ENCODE data around the gene ENAM.
"Not testable (repeated sequence)": the region's sequence is repeated elsewhere in the genome, so short reads cannot be mapped to it uniquely, and the experiment has no call there.

The ENAM gene

GRCh38 chr4:70658418-70658817, 29.9 kb downstream of the ENAM start:
- no peak for DNase-seq (ENCODE audit: low spot score)
- ChIA-PET POLR2A (ENCODE audit: low non-redundant PET) (no interaction called here), CTCF (no interaction called here)
- no peak for TF ChIP-seq CTCF (conservative IDR thresholded peaks at IDR 0.05; ENCODE audit: low read depth)
- no peak overlapping the region for H3K27ac ChIP-seq

DNA sequence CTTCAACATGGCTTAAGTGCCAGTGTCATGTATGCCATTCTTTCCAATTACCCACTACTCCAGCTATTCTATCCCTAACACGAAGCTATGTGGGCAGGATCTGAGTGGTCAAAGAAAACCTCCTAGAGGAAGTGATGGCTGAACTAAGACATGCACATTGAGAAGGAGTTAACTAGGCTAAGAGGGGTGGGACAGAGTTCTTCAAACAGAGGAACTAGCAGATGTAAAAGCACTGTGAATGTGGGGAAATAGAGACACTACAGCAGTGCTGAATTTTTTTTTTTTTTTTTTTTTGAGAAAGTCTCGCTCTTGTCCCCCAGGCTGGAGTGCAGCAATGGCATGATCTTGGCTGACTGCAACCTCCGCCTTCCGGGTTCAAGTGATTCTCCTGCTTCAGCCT, 31.6 kb downstream of the ENAM start:
- ChIA-PET POLR2A (ENCODE audit: low non-redundant PET) (no interaction called here), CTCF (interaction anchor here (0.6 kb wide), 2 partner anchors 101 to 1612 kb away, joined by 3 to 4 read pairs; no protein-coding TSS in a partner anchor)
- H3K27ac ChIP-seq: no peak overlapping the region
- no peak for TF ChIP-seq CTCF (conservative IDR thresholded peaks at IDR 0.05; ENCODE audit: low read depth)
- DNase-seq (ENCODE audit: low spot score): no peak

GRCh38 chr4:70661309-70661922, 32.9 kb downstream of the ENAM start:
- POLR2A ChIA-PET (ENCODE audit: low non-redundant PET); DNase-seq (ENCODE audit: low spot score); H3K27ac ChIP-seq: not testable (repeated sequence)
- CTCF ChIA-PET: interaction anchor here (0.5 kb wide), 1 partner anchor 1589 kb away, joined by 3 read pairs; no protein-coding TSS in a partner anchor

GRCh38 chr4:70666369-70666768, 37.8 kb downstream of the ENAM start, which contains the start of gene JCHAIN:
Gene JCHAIN (minus strand): TSS chr4:70666508. CDS start chr4:70666490, 18 bp downstream.
- H3K27ac ChIP-seq: no peak within 1 kb of the TSS
- CTCF ChIA-PET: no interaction called here
- POLR2A ChIA-PET (ENCODE audit: low non-redundant PET): no interaction called here
- TF ChIP-seq CTCF (conservative IDR thresholded peaks at IDR 0.05; ENCODE audit: low read depth): no peak
- DNase-seq (ENCODE audit: low spot score): no peak

DNA sequence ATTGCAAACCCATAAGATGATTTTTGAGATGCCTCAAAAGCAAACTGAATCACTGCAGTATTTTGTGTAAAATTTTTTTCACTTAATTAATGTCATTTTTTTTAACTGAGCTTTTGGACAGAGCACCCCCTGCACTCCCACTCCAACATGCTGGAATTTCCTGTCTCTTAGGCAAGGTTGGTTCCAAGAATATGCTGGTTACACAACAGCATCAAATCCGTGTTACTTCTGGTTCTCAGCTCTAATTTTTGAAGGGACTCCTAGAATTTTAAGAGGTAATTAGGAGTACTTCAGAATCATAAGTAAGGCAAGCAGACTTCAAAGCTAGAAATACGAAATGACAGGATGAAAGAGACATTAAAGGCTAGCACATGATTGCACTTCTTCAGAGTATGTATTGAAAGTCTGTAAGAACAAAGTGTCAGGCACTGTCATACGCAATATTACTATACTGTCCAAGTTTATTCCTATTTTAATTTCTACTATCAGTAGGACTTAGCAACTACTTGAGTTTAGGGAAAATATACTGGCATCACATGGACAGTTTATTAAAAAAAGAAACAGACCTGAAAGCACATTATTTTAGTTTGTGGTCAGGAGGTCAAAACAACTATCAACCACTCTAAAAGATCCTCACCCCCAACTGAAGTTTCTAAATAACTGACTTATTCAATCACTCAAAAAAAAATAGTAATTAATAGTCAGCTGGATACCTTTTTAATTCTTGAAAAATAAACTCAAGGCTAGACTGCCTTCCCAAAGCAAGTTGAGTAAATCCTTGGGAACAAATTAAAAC, 39.4 kb downstream of the ENAM start:
- ChIA-PET POLR2A (ENCODE audit: low non-redundant PET) (no interaction called here), CTCF (interaction anchor here (0.6 kb wide), 1 partner anchor 23 kb away, joined by 4 read pairs; no protein-coding TSS in a partner anchor)
- H3K27ac ChIP-seq: no peak overlapping the region
- no peak for TF ChIP-seq CTCF (conservative IDR thresholded peaks at IDR 0.05; ENCODE audit: low read depth)
- DNase-seq (ENCODE audit: low spot score): no peak

DNA sequence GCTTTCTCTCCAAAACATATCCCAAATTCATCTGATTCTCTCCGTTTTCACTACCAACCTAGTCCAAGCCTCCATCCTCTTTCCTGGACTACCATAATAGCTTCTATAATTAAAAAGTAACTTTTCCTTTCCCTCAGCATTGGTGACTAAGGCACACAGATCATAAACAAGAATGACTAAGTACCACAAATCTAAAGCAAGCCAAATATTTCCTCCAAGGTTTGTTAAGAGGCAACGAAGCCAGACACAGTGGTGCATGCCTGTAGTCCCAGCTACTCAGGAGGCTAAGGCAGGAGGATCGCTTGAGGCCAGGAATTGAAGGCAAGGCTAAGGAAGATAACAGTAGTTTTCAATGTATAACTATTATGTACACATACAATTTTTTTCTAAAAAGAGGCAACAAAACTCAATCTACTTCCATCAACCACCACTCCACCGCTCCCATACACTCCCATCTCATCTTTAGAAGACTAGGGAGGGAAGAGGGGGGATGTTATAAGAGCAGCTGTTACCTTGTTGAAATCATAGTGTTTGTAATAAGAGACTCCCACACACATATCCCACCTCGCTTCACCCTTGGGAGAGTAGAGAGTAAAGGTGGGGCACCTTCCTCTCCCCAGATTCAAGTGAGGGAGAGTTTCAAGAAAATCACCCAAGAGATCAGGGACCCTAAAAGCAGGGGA, 41.9 kb downstream of the ENAM start:
- POLR2A ChIA-PET (ENCODE audit: low non-redundant PET): no interaction called here
- TF ChIP-seq CTCF (conservative IDR thresholded peaks at IDR 0.05; ENCODE audit: low read depth): no peak
- DNase-seq (ENCODE audit: low spot score): no peak
- H3K27ac ChIP-seq: no peak overlapping the region
- CTCF ChIA-PET: no interaction called here

Measured in RWPE1 (cell line).